HCT116 (cell line): ENCODE results near the gene STIM1. TPM values are rescaled to one million over a fixed set of nuclear protein-coding genes. Genes with fewer than 3 reads are reported as not detected.

ENCODE experiments used
- ATAC-seq: fragments of 200-7000 bp; cut with Tn5 transposase; 2 replicates; pipeline ENCODE4 v1.9.1; 2020; ENCODE audit warnings: mild to moderate bottlenecking, moderate library complexity
- BruUV-seq: library from RNA; stranded (reverse); fragments of 400-500 nt; replicated peaks from 2 replicates; lab custom pipeline; 2021; lab: Mats Ljungman, UMichigan
- CTCF ChIA-PET: fragments of 300-600 bp; sonication (Branson Sonifier 250); formaldehyde crosslinking; loops from one replicate; lab custom pipeline; 2021; ENCODE audit warnings: antibody characterized with exemption; lab: Charles Lee
- POLR2A ChIA-PET: fragments of 300-600, 350-600 bp; sonication (Branson Sonifier 250); formaldehyde crosslinking; loops from one replicate; lab custom pipeline; 2021; ENCODE audit warnings: antibody characterized with exemption; lab: Charles Lee
- RAD21 ChIA-PET, 2 experiments: fragments of 300-600 bp; sonication (Branson Sonifier 250); formaldehyde crosslinking; loops; one replicate each; lab custom pipeline; 2023; ENCODE audit warnings: low total read pairs in 2 of 2; ENCODE audit not compliant: uncharacterized antibody in 2 of 2, unreplicated experiment in 2 of 2, low non-redundant PET in 1 of 2; lab: Charles Lee
- DNase-seq: peaks from one replicate; pipeline ENCODE4 v3.0.0-alpha.2; 2010; ENCODE audit warnings: low read depth, low spot score
- H2AFZ ChIP-seq: fragments of 200-600 bp; shearing (Covaris generic), sonication (generic); 2 replicates; pipeline ENCODE4 v1.6.1; 2017; ENCODE audit warnings: low read depth, mixed run types, mixed read lengths, antibody characterized with exemption, low read length; ENCODE audit not compliant: poor library complexity, severe bottlenecking
- H3K27ac ChIP-seq: 2 replicates; pipeline ENCODE4 v1.5.1; 2012; ENCODE audit warnings: low read depth, low read length
- H3K27me3 ChIP-seq: fragments of 200-600 bp; sonication (generic); 2 replicates; pipeline ENCODE4 v1.6.1; 2016; ENCODE audit warnings: mixed run types, low read length, mixed read lengths; ENCODE audit not compliant: insufficient read depth
- H3K36me3 ChIP-seq, 2 experiments: fragments of 200-500 bp in 1 of 2; fragments of 200-600 bp in 1 of 2; sonication (Bioruptor generic) in 1 of 2; sonication (generic) in 1 of 2; 2 replicates each; pipeline versions ENCODE4 v1.5.1 to v1.6.1; 2014 to 2016; ENCODE audit warnings: low read length in 2 of 2, inconsistent platforms in 1 of 2, mixed read lengths in 1 of 2, mixed run types in 1 of 2; ENCODE audit not compliant: insufficient read depth in 2 of 2, control insufficient read depth in 1 of 2
- H3K4me1 ChIP-seq, 2 experiments: fragments of 200-600 bp in 1 of 2; sonication (generic) in 1 of 2; 2 replicates each; pipeline versions ENCODE4 v1.5.1 to v1.6.1; 2012 to 2017; ENCODE audit warnings: low read length in 2 of 2, inconsistent platforms in 1 of 2, mild to moderate bottlenecking in 1 of 2, mixed read lengths in 1 of 2, mixed run types in 1 of 2, moderate library complexity in 1 of 2; ENCODE audit not compliant: insufficient read depth in 2 of 2, control insufficient read depth in 1 of 2
- H3K4me2 ChIP-seq: fragments of 200-600 bp; sonication (generic); 2 replicates; pipeline ENCODE4 v1.6.1; 2017; ENCODE audit warnings: mixed run types, low read length, mixed read lengths
- H3K4me3 ChIP-seq, 2 experiments: fragments of 200-600 bp in 1 of 2; sonication (generic) in 1 of 2; replicated peaks in 1 of 2; 2 replicates each; pipeline ENCODE4 v1.5.1; 2011 to 2016; ENCODE audit warnings: low read length in 2 of 2, control low read depth in 1 of 2, low read depth in 1 of 2, mild to moderate bottlenecking in 1 of 2, mixed read lengths in 1 of 2, mixed run types in 1 of 2
- H3K79me2 ChIP-seq: fragments of 200-600 bp; sonication (generic); 2 replicates; pipeline ENCODE4 v1.6.1; 2017; ENCODE audit warnings: mild to moderate bottlenecking, mixed run types, low read length, moderate library complexity, mixed read lengths; ENCODE audit not compliant: insufficient read depth
- H3K9ac ChIP-seq: fragments of 200-600 bp; sonication (generic); 2 replicates; pipeline ENCODE4 v1.6.1; 2016; ENCODE audit warnings: low read length, mixed read lengths
- H3K9me2 ChIP-seq: fragments of 200-600 bp; sonication (generic), shearing (Covaris generic); 2 replicates; pipeline ENCODE4 v1.6.1; 2017; ENCODE audit warnings: mixed run types, mild to moderate bottlenecking, moderate library complexity; ENCODE audit not compliant: insufficient read depth
- H3K9me3 ChIP-seq, 2 experiments: fragments of 200-500 bp in 1 of 2; fragments of 200-600 bp in 1 of 2; sonication (Bioruptor generic) in 1 of 2; sonication (generic) in 1 of 2; 2 replicates each; pipeline ENCODE4 v1.6.1; 2014 to 2017; ENCODE audit warnings: low read length in 2 of 2, mixed read lengths in 2 of 2, inconsistent platforms in 1 of 2, low read depth in 1 of 2, mild to moderate bottlenecking in 1 of 2, mixed run types in 1 of 2, moderate library complexity in 1 of 2; ENCODE audit not compliant: control insufficient read depth in 1 of 2, insufficient read depth in 1 of 2
- H4K20me1 ChIP-seq: fragments of 200-600 bp; sonication (generic), shearing (Covaris generic); 2 replicates; pipeline ENCODE4 v1.6.1; 2017; ENCODE audit warnings: mixed run types, mild to moderate bottlenecking, moderate library complexity; ENCODE audit not compliant: insufficient read depth
- ATF3 ChIP-seq: IDR thresholded peaks from 2 replicates; pipeline ENCODE4 v1.6.1; 2012
- CBX3 ChIP-seq: IDR thresholded peaks from 2 replicates; pipeline ENCODE4 v1.6.1; 2012; ENCODE audit warnings: low read depth
- CEBPB ChIP-seq: IDR thresholded peaks from 2 replicates; pipeline ENCODE4 v1.6.1; 2012; ENCODE audit warnings: low read depth
- ELF1 ChIP-seq: IDR thresholded peaks from 2 replicates; pipeline ENCODE4 v1.6.1; 2012; ENCODE audit warnings: low read depth, borderline replicate concordance
- EZH2 ChIP-seq: fragments of 200-600 bp; sonication (generic); IDR thresholded peaks from 2 replicates; pipeline ENCODE4 v1.6.1; 2017; ENCODE audit warnings: antibody characterized with exemption, mixed run types
- POLR2A ChIP-seq: IDR thresholded peaks from 2 replicates; pipeline ENCODE4 v1.7.0; 2011; ENCODE audit warnings: borderline replicate concordance; ENCODE audit not compliant: insufficient read depth, insufficient read length; ENCODE audit errors: extremely low read depth
- POLR2AphosphoS5 ChIP-seq: IDR thresholded peaks from 2 replicates; pipeline ENCODE4 v1.6.1; 2011; ENCODE audit warnings: mild to moderate bottlenecking, low read depth, low read length, moderate library complexity
- SIN3A ChIP-seq: IDR thresholded peaks from 2 replicates; pipeline ENCODE4 v1.6.1; 2012; ENCODE audit warnings: low read depth
- SRF ChIP-seq: IDR thresholded peaks from 2 replicates; pipeline ENCODE4 v1.6.1; 2012; ENCODE audit warnings: low read depth
- YY1 ChIP-seq: IDR thresholded peaks from 2 replicates; pipeline ENCODE4 v1.6.1; 2011; ENCODE audit warnings: low read length, low read depth, moderate library complexity, mild to moderate bottlenecking; ENCODE audit not compliant: insufficient replicate concordance; ENCODE audit errors: extremely low read depth
- ZFX ChIP-seq: fragments of 450-650 bp; IDR thresholded peaks from 2 replicates; pipeline ENCODE4 v1.6.1; 2017
- ZNF274 ChIP-seq: fragments of 200-500 bp; sonication (Bioruptor generic); IDR thresholded peaks from 2 replicates; pipeline ENCODE4 v1.6.1; 2014; ENCODE audit warnings: mild to moderate bottlenecking, low read depth, low read length, inconsistent platforms
- intact Hi-C: fragments of 100-400 bp; cut with micrococcal nuclease; formaldehyde crosslinking; loops from 2 replicates; pipeline ENCODE4 v1.10.0; 2022
- total RNA-seq: library from RNA; stranded (reverse); gene quantifications from one replicate; pipeline ENCODE4 v1.2.1, GENCODE V29; 2021; ENCODE audit not compliant: unreplicated experiment
- TF ChIP-seq, protein P1 (sequence below): IDR thresholded peaks from 2 replicates; pipeline ENCODE4 v1.6.1; 2012; ENCODE audit warnings: low read depth
- TF ChIP-seq, protein P2 (sequence below): IDR thresholded peaks from 2 replicates; pipeline ENCODE4 v1.6.1; 2012

Gene STIM1
- total RNA-seq, 1 experiment from 2014 or later: 22.3 TPM

DNA sequence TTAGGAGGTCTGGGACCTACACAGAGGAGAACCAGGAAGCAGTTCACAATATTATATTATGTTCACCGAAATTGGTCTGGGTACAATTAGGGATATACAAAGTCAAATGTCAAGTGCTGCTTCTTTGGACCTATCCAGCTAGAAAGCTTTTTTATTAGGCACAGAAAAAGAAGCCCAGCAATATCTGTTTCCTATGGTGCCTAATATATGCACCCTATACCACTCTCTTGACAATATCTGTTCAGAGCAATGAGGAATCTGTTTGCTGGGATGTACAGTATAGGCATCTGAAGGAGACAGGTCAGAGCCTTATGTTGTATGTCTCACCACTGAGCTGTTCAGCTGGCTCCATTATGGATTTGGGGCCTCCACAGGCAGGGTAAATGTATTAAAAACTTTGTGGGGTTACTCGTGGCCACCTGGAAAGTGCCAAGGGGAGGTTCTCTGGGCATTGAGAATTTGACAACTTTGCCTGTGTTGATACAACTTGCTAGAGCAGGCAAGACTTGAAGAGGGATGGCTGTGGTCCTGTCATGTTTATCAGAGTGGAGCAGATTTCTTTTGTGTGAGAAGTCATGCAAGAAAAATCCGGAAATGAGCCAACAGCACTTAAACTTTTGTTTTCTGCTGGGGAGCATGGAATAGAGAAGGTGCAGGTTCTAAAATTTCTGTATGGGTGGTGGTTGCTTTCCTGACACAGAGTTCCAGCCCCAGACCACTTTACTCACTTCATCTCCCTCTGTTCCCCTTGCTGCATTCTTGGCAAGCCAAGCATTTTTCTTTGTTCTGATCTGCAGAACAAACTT is 10.1 kb downstream of the STIM1 start:
- no peaks in the 10 kb centered on the region for H4K20me1 ChIP-seq
- no peaks in the 10 kb centered on the region for H3K79me2 ChIP-seq
- peaks cover 0 to 11% of the 10 kb centered on the region in 2 experiments; a peak in 2 of 4 replicates for H3K4me1 ChIP-seq
- no peaks in the 10 kb centered on the region for H3K27me3 ChIP-seq
- intact Hi-C loops: no loop called here
- H3K27ac ChIP-seq: no peak overlapping the region
- ChIA-PET POLR2A (no interaction called here), CTCF (no interaction called here), RAD21 (no interaction called here)
- DNase-seq (no peak), ATAC-seq (no peak)
- no TSS peak for BruUV-seq
- no peak for TF ChIP-seq ZNF274
- TF ChIP-seq ATF3: no peak
- no peak for TF ChIP-seq POLR2A
- TF ChIP-seq CEBPB: no peak
- TF ChIP-seq POLR2AphosphoS5: no peak
- no peak for TF ChIP-seq YY1
- TF ChIP-seq, protein P1, sequence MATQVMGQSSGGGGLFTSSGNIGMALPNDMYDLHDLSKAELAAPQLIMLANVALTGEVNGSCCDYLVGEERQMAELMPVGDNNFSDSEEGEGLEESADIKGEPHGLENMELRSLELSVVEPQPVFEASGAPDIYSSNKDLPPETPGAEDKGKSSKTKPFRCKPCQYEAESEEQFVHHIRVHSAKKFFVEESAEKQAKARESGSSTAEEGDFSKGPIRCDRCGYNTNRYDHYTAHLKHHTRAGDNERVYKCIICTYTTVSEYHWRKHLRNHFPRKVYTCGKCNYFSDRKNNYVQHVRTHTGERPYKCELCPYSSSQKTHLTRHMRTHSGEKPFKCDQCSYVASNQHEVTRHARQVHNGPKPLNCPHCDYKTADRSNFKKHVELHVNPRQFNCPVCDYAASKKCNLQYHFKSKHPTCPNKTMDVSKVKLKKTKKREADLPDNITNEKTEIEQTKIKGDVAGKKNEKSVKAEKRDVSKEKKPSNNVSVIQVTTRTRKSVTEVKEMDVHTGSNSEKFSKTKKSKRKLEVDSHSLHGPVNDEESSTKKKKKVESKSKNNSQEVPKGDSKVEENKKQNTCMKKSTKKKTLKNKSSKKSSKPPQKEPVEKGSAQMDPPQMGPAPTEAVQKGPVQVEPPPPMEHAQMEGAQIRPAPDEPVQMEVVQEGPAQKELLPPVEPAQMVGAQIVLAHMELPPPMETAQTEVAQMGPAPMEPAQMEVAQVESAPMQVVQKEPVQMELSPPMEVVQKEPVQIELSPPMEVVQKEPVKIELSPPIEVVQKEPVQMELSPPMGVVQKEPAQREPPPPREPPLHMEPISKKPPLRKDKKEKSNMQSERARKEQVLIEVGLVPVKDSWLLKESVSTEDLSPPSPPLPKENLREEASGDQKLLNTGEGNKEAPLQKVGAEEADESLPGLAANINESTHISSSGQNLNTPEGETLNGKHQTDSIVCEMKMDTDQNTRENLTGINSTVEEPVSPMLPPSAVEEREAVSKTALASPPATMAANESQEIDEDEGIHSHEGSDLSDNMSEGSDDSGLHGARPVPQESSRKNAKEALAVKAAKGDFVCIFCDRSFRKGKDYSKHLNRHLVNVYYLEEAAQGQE: no peak
- no peak for TF ChIP-seq ELF1
- no peak for TF ChIP-seq CBX3
- no peak for TF ChIP-seq SRF
- no peak for TF ChIP-seq EZH2
- TF ChIP-seq SIN3A: no peak
- TF ChIP-seq ZFX: no peak
- TF ChIP-seq, protein P2, sequence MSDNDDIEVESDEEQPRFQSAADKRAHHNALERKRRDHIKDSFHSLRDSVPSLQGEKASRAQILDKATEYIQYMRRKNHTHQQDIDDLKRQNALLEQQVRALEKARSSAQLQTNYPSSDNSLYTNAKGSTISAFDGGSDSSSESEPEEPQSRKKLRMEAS: no peak
- H3K4me3 ChIP-seq: no peak overlapping the region
- no peaks in the 10 kb centered on the region for H3K36me3 ChIP-seq
- no peaks in the 10 kb centered on the region for H3K9me2 ChIP-seq
- H3K9me3 ChIP-seq: no peaks in the 10 kb centered on the region
- no peak overlapping the region for H2AFZ ChIP-seq
- H3K9ac ChIP-seq: no peak overlapping the region
- no peak overlapping the region for H3K4me2 ChIP-seq
